ENCODE data around the gene C6orf58.

GRCh38 chr6:127564761-127565160 lies 12.2 kb upstream of the C6orf58 start:
- TF ChIP-seq TCF7L2 (IDR thresholded peaks at IDR 0.05; ENCODE audit: low read depth, low read length) (no peak), POLR2AphosphoS5 (IDR thresholded peaks at IDR 0.05; ENCODE audit: low read depth, low read length) (no peak), CTCF (IDR thresholded peaks at IDR 0.05) (no peak)
